GM18505 (cell line): ENCODE data around the gene HIVEP2.
A peak's percentile ranks its signal among the peaks of the same experiment; 100 is the strongest.

Experiments used
- ATAC-seq: cut with Tn5 transposase; IDR thresholded peaks from one replicate; pipeline ENCODE4 v1.9.1; 2021; ENCODE audit not compliant: unreplicated experiment
- POLR2A ChIP-seq: IDR thresholded peaks from 4 replicates; pipeline ENCODE4 v1.6.1; 2011; ENCODE audit warnings: borderline replicate concordance; ENCODE audit not compliant: insufficient read depth, insufficient read length; ENCODE audit errors: extremely low read depth

Gene HIVEP2

GRCh38 chr6:142822842-142823241 is 122.1 kb downstream of the HIVEP2 start:
- TF ChIP-seq POLR2A: no peak
- no peak for ATAC-seq

- ATAC-seq: peak; percentile 62
- TF ChIP-seq POLR2A: no peak
Observed at GRCh38 chr6:142822383-142822782, 122.6 kb downstream of the HIVEP2 start.

DNA sequence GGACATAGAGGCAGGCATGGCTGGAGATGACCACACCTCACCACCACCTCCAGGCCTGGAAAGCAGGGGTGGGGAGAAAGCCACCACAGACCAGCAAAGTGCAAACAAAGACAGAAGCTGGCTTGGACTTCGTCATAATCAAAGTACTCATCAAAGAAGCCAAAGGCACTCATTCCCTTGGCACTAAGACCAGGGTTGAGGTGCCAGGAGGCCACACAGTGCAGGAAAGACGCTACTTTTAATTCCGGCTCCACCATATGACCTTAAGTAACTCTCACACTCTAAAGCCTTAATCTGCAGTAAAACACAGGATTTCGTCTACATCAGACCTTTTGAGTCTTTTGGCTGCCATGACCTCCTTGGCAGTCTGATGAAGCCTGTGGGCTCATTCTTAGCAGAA is 123.1 kb downstream of the HIVEP2 start:
- TF ChIP-seq POLR2A: no peak
- no peak for ATAC-seq

- TF ChIP-seq POLR2A: no peak
- no peak for ATAC-seq
Observed at GRCh38 chr6:142821164-142821716, 123.7 kb downstream of the HIVEP2 start.

GRCh38 chr6:142820338-142821051 is 124.5 kb downstream of the HIVEP2 start:
- TF ChIP-seq POLR2A: no peak
- no peak for ATAC-seq

GRCh38 chr6:142819603-142820337 is 125.2 kb downstream of the HIVEP2 start:
- ATAC-seq: peak; percentile 66
- no peak for TF ChIP-seq POLR2A

- no peak for TF ChIP-seq POLR2A
- no peak for ATAC-seq
Observed at GRCh38 chr6:142816486-142816885, 128.5 kb downstream of the HIVEP2 start.

GRCh38 chr6:142816031-142816430 is 128.9 kb downstream of the HIVEP2 start:
- ATAC-seq: no peak
- no peak for TF ChIP-seq POLR2A

DNA sequence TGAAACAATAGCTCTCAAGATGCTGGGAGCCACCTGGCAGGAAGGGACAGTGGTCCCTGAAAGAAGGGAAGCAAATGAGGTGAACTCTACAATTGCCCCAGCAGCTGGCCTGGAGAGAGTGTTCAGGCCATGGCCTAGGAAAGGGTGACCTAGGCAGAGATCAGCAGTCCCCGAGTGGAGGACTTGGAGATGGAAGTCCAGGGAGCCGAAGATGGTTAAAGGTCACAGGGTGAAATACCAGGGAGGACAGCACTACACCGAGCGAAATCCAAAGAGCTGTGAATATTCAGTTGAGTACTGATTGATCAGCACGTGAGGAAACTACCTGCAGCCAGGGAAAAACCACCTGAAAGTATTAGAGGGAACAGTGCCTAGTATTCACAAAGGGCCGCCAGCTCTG is 133.1 kb downstream of the HIVEP2 start:
- TF ChIP-seq POLR2A: no peak
- no peak for ATAC-seq

GRCh38 chr6:142810952-142811514 is 133.9 kb downstream of the HIVEP2 start:
- TF ChIP-seq POLR2A: no peak
- no peak for ATAC-seq

- TF ChIP-seq POLR2A: no peak
- ATAC-seq: no peak
Observed at GRCh38 chr6:142809947-142810346, 135.0 kb downstream of the HIVEP2 start.

- no peak for ATAC-seq
- no peak for TF ChIP-seq POLR2A
Observed at GRCh38 chr6:142808405-142809061, 136.4 kb downstream of the HIVEP2 start.

- TF ChIP-seq POLR2A: no peak
- no peak for ATAC-seq
Observed at GRCh38 chr6:142805042-142805441, 139.9 kb downstream of the HIVEP2 start.
